ENCODE measurements around the gene PACRG.
"Not testable (repeated sequence)": the region's sequence is repeated elsewhere in the genome, so short reads cannot be mapped to it uniquely, and the experiment has no call there.

The PACRG gene

DNA sequence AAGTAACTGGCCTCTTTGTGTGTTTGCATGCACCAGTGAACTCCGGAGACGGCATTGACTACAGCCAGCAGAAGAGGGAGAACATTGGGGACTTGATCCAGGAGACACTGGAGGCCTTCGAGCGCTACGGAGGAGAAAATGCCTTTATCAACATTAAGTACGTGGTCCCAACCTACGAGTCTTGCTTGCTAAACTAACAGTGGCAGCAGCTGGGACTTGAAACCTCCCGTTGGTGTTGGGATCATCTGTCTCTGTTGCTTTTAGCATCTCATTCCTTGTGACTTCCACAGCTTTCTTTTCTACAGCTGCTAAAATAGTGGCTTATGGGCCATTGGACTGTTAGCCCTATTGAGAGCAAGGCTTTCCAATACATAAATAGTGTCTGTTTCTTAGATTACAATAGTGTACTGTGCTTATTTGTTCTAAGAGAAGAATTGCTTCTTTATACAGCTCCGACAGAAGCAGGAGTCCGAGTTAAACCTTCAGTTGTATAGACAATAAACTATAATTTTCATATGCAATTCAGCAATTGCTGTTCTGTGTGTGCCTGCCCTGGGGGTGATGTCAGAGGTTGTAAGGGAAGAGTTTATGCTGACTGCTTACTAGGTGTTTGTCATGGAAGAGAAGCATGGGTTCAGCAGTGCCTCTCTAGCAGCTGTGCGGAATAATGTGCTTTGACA lies 587.2 kb downstream of the PACRG start:
- DNase-seq: no peak

DNA sequence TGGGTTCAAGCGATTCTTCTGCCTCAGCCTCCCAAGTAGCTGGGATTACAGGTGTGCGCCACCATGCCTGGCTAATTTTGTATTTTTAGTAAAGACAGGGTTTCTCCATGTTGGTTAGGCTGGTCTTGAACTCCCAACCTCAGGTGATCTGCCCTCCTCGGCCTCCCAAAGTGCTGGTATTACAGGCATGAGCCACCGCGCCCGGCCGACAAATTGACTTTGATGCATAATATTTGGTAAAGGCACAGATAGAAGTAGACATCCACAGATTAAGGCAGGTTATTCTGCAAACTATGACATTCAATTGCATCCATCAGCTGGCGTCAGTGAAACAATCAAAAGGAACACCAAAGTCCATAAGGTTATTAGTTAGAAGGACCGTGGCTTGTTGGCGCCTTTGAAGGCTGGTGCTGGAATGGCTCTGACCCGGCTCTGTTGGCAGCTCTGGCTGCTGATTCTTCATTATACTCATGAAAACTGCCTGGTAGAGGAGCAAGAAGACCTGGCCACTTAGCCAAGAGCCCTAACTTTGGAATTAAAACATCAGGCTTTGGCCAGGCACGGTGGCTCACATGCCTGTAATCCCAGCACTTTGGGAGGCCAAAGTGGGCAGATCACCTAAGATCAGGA lies 589.2 kb downstream of the PACRG start:
- H3K4me1 ChIP-seq; H3K27ac ChIP-seq; H3K36me3 ChIP-seq; H3K27me3 ChIP-seq; H3K4me3 ChIP-seq; DNase-seq; intact Hi-C loops (cut with DNase I; ENCODE audit: low total_unique reads); H3K9me3 ChIP-seq: not testable (repeated sequence)

More for the DNA sequence above, 587.2 kb downstream of the PACRG start:
- H3K9me3 ChIP-seq: no peaks in the 10 kb centered on the region
- intact Hi-C loops (cut with DNase I; ENCODE audit: low total_unique reads): no loop called here
- no peak overlapping the region for H3K4me3 ChIP-seq
- no peak overlapping the region for H3K27ac ChIP-seq
- H3K4me1 ChIP-seq: no peaks in the 10 kb centered on the region
- TF ChIP-seq, protein P1, sequence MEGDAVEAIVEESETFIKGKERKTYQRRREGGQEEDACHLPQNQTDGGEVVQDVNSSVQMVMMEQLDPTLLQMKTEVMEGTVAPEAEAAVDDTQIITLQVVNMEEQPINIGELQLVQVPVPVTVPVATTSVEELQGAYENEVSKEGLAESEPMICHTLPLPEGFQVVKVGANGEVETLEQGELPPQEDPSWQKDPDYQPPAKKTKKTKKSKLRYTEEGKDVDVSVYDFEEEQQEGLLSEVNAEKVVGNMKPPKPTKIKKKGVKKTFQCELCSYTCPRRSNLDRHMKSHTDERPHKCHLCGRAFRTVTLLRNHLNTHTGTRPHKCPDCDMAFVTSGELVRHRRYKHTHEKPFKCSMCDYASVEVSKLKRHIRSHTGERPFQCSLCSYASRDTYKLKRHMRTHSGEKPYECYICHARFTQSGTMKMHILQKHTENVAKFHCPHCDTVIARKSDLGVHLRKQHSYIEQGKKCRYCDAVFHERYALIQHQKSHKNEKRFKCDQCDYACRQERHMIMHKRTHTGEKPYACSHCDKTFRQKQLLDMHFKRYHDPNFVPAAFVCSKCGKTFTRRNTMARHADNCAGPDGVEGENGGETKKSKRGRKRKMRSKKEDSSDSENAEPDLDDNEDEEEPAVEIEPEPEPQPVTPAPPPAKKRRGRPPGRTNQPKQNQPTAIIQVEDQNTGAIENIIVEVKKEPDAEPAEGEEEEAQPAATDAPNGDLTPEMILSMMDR (IDR thresholded peaks at IDR 0.05): no peak
- H3K36me3 ChIP-seq: no peaks in the 10 kb centered on the region
- no peaks in the 10 kb centered on the region for H3K27me3 ChIP-seq

DNA sequence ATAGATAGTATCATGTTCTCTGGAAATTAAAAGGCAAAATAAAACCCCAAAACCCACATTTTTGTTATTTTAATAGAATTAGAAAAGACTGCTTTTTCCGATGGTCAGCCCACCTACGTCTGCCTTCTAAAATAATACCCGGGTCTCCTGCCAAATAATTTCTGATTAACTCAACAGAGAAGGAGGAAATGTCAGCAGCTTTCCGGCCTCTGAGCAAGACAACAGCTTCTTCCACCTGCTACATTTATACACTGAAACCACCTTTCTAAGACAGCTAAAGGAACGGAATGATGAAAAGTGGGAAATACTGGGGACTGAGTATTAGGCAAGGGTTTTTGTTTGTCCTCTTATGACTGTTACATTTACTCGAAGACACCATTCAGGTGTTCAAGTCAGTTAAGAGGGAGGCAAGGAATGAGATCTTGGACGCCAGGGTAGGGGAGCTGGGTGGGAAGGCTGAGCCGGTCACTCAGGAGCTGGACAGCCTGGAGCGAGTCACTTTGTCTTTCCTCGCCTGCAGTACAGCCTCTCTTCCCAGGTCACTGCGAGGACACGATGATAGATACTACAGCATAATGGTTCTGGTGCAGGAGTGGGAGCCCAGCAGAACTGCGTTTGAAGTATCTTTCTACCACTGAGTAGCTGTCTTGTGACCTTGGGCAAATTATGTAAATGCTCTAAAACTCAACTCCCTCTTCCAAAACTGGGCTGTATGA lies 590.5 kb downstream of the PACRG start:
- TF ChIP-seq, protein P1 (IDR thresholded peaks at IDR 0.05): no peak
- no peaks in the 10 kb centered on the region for H3K9me3 ChIP-seq
- no peaks in the 10 kb centered on the region for H3K36me3 ChIP-seq
- no peak overlapping the region for H3K27ac ChIP-seq
- no peak for DNase-seq
- intact Hi-C loops (cut with DNase I; ENCODE audit: low total_unique reads): no loop called here
- H3K4me3 ChIP-seq: no peak overlapping the region
- no peaks in the 10 kb centered on the region for H3K27me3 ChIP-seq
- H3K4me1 ChIP-seq: peaks cover 0 to 9% (median 0%) of the 10 kb centered on the region in 4 donors

DNA sequence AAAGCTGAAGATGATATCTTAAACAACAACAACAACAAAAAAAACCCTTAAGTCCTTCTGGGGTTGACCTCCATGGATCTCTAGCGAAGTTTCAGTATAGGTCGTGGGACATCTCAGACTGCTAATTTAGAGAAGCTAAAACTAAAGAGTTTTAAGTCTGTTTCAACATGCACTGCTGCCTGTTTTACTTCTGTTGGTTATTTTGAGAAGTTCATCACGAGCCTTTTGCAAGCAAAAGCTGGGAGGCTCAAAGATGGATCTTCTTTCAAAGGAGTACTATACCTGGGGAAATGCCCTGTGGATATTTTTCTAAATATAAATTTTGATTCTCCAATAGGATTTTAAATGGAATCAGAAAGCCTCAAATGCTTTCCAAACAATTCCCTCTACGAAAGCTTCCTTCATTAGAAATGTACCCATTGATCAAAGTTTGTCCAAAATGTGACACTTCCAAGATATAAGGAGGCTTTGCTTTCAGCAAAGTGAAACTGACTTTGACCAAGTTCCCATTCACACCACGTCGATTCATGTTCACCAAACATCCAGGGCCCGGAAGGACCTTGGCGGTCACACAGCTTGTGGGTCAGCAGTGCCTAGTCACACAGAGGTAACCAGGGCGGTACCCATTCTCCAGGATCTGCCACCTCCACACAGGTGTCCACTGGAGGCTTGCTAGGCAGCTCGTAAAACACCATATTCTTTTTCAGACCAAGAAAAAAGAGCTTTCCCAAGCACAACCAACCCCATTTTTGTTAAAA lies 592.0 kb downstream of the PACRG start:
- Histone ChIP-seq H3K27ac (no peak overlapping the region), H3K27me3 (no peaks in the 10 kb centered on the region), H3K36me3 (no peaks in the 10 kb centered on the region), H3K4me1 (peaks cover 0 to 15% (median 5%) of the 10 kb centered on the region in 4 donors), H3K9me3 (no peaks in the 10 kb centered on the region), H3K4me3 (no peak overlapping the region)
- TF ChIP-seq, protein P1 (IDR thresholded peaks at IDR 0.05): no peak
- DNase-seq: no peak
- intact Hi-C loops (cut with DNase I; ENCODE audit: low total_unique reads): no loop called here

DNA sequence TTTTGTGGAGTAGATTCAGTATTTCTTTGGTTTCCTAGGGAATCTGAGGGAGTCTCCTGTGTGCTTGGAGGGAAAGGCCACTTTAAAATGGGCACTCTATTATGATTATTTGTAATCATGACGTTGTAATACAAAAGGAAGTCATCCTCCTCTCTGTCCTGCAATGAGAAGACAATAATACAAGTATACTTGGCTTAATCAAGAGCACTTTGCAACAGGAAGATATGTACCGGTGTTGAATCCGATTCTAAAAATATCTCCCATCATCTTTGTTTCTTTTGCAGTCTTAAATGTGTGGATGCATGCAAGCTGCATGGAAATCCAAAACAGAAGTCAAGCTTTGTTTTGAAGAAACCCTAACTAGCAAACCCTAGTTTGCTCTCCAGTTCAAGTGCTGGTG lies 592.6 kb downstream of the PACRG start:
- peaks cover 3 to 22% (median 9%) of the 10 kb centered on the region in 4 donors for H3K4me1 ChIP-seq
- no peaks in the 10 kb centered on the region for H3K27me3 ChIP-seq
- H3K4me3 ChIP-seq: no peak overlapping the region
- TF ChIP-seq, protein P1 (IDR thresholded peaks at IDR 0.05): no peak
- DNase-seq: no peak
- no peaks in the 10 kb centered on the region for H3K36me3 ChIP-seq
- no peak overlapping the region for H3K27ac ChIP-seq
- intact Hi-C loops (cut with DNase I; ENCODE audit: low total_unique reads): no loop called here
- H3K9me3 ChIP-seq: no peaks in the 10 kb centered on the region
